GM19025 (cell line): ENCODE data around the gene SLCO4A1.

Experiments used
- ATAC-seq: cut with Tn5 transposase; IDR thresholded peaks from one replicate; pipeline ENCODE4 v1.9.1; 2021; ENCODE audit warnings: mild to moderate bottlenecking, low read depth, moderate library complexity; ENCODE audit not compliant: unreplicated experiment

The SLCO4A1 gene

DNA sequence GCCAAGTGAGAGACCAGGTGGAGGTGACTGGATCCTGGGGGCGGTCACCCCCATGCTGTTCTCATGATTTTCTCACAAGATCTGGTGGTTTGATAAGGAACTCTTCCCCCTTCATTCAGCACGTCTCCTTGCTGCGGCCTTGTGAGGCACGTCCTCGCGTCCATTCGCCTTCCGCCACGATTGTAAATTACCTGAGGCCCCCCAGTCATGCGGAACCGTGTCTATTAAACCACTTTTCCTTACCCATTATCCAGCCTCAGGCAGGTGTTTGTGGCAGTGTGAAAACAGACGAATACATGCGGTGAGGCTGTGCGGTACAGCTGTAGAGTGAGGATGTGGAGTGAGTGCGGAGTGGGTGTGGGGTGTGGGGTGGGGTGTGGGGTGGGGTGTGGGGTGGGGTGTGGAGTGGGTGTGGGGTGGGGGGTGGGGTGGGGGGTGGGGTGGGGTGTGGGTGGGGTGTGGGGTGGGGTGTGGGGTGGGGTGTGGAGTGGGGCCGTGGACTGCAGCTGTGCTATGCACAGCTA lies 54.2 kb downstream of the SLCO4A1 start:
- no peak for ATAC-seq

DNA sequence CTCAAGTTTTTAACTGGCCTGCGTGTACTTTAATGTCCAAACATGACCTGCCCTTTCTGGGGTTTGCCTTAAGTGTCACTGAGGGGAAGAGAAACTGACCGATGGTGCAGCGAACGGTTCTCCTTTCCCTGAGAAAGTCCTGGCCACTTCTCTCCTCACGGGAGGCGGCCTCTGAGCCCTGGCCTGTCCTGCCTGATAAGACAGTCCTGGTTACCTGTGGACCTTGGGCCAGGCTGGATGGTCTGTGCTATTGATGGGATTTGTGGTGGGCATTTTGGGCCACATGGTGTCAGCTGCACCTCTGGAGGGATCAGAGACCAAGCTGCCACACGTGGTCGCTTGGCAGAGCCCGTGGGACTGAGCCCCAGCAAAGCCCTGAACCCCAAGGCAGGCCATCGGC lies 54.7 kb downstream of the SLCO4A1 start:
- no peak for ATAC-seq

DNA sequence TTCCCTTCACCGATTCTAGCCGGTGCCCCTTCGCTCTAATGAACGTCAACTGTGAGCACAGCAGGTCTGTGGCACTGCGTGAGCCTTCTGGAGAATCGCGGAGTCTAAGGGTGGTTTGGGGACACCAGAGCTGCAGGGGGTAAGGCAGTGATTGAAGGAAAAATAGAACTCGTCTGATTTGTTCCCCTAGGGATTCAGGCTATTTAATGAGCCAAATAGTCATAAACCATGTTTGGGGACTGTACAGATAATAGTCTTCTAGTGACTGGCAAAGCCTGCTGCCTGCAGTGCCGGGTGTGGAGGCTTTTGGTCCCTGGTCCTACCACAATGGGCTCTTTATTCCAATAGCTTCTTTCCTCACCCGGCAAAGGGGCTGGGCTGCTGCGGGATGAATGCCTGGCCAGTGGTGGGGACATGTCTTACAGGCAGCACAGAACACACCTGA lies 55.2 kb downstream of the SLCO4A1 start:
- ATAC-seq, result no peak

DNA sequence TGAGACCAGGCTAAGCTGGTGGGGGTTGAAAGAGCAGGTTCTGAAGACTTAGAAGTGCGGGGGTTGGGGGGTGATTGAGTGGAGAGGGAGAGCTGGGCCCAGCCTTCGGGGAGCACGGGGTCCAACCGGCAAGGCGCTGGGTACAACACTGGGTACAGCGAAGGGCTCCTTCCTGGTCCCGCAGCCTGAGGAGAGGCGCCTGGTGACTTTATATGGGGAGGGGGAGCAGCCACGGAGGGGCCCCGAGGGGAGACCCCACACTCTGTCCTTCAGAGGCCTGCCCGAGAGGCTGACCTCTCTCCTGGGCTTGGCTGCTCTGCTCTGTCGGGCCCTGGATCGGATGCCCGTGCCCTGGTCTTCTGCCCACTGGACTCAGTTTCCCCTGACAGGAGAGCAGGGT lies 55.9 kb downstream of the SLCO4A1 start:
- no peak for ATAC-seq

DNA sequence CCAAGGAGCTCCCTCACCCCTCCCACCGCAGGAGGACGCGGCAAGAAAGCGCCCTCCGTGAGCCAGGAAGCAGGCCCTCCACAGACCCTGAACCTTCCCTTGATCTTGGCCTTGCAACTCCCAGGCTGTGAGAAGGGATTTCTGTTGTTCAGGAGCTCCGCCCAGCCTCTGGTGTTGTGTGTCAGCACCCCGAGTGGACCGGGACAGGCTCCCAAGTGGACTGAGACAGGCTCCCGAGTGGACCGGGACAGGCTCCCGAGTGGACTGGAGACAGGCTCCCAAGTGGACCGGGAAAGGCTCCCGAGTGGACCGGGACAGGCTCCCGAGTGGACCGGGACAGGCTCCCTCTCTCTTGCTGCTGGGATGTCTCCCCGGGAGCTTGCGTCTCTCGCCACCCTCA lies 57.0 kb downstream of the SLCO4A1 start:
- ATAC-seq, result no peak

DNA sequence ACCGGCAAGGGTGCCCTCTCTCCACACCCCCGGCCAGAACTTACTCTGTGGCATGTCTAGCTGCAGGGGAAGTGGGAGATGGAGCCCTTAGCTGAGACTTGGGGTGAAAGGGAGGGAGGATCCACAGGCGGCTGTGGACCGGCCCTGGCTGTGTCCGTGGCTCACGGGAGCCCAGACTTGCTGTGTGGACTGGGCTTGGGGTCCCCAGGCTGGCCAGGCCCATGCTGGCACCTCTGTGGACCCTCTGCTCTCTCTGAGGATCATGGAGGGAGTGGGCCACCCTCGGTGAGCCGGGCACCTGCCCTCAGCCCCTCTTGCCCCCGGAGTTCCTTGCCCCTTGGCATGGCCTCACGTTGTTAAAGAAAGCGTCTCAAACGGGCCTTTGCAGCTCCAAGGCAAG lies 57.4 kb downstream of the SLCO4A1 start:
- no peak for ATAC-seq

DNA sequence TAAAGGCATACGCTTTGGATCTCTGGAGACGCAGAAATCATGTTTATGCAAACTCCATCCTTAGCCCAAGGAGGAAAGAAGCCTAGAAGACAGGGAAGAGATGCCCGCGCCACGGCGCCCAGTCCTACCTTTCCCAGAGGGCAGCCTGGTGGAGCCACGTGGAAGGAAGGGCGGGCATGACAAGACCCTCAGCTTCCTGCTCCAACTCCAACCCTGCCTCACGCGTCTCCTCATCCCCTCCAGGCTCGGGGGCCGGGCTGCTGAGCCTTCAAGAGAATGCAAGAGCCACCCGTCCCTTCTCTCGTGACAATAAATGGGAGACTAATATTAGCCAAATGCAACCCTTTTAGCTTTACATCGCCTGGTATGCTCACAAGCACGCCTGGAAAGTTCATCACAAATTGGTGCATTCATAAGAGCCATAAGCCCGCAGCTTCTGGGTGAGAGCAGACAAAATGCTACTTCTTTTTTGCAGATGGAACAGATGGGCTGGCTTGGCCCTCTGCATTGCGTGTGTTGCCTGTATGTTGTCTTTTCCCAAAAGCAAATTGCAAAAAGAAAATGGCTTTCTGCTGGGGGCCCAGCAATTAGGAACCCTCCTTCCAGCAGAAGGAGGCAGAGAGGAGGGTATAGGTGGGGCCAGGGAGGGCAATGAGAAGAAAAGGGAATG lies 58.1 kb downstream of the SLCO4A1 start:
- ATAC-seq, result no peak

DNA sequence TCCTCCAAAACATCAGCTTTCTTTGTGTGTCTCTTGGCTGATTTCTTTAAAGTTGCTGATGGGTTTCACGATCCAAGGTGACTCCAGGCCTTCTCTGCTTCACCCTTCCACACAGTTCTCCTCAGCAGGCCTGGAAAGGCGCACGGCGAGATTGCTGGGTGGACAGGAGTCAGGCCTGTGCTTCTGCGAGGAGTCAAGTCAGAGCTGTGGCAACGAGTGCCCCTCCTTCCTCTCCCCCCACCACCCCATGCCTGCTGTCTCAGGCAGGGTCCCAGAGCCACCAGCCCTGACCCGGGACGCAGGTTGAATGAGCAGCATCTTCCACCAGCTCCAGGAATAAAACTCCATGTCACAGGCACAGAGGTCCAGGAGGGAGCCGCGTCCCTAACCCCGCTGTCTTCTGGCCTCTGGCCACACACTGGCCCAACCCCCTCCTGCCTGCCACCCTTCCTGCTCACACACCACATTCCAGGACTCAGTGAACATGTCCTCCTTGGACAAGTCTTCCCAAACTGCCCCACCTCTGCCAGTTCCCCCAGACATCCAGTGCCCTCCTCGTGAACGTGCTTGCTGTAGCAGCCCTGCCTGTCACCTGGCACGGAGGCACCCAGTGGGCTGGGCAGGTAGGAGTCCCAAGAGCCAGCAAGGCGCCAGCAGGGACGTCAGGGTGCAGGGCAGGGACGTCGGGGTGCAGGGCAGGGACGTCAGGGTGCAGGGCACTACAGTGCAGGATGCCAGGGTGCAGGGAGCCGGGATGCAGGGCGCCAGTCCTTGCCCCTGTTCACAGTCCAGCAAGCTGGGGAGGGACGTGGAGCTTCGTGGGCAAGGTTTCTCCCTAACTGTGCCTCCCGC lies 59.1 kb downstream of the SLCO4A1 start:
- no peak for ATAC-seq

DNA sequence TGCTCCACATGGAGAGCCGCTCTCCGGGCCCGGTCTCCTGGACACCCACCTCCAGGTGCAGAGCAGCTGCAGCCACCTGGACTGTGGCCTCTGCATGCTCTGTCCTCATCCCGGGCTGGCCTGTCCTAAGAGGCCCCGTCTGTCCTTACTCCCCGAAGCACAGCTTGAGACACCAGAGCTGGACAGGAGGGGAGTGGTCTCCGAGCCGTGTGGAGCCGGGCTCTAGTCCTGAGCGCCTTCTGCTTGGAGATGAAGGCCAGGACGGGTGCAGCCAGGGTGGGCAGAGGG lies 59.7 kb downstream of the SLCO4A1 start:
- ATAC-seq, result no peak

DNA sequence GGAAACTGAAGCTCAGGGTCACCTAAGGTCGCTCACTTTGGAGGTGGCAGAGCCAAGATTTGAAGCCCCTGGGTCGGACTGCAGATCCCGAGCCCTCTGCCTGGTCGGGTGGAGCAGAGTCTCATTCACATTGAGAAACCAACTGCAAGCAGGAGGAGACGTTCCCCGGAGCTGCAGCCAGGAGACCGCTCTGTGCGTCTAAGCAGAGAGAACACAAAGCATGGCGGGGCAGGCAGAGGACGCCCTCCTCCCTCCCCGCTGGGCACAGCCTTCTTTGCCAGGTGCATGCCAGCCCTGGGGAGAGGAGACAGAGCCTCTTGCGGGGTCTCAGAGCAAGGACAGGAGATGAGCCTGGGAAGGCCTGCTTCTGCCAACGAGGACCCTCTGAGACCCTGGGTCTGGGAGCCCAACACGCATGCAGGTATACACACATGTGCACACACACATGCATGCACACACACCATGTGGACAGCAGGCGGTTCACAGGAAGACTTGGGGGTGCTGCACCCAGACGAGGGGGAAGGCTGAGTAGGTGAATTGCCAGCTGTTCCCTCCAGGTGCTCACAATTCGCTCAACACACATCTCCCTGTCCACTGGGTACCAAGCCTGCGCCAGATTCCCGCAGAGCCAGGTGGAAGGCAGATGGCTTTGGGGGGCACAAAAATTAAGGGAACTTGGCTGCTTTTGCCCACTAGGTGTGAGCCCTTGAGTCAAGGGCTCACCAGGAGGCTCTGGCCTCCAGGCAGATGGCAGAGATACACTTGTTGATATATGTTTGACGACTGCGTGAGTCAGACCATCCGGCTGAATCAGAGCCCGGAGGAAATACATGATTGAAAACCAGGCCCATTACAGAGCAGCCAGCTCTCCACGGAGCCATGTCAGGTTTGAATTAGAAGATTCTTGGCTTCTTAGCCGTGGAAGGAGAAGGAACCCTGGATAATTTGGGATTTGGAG lies 60.9 kb downstream of the SLCO4A1 start:
- ATAC-seq, result no peak

DNA sequence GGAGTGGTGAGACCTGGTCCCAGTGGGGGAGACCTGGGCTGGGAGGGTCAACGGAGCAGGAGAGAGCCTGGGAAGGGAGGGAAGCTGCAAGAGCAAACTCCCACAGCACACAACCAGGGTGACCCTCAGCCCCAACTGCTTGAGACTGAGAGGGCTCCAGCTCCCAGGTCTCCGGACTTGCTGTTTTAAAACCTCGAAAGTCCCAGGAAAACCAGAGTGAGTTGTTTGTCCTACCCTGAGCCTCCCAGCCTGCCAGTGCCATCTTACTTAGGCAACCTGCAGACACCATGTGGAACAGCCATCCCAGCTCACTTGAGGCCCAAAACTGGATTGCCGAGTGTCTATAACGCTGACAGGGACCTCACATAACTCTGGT lies 61.5 kb downstream of the SLCO4A1 start:
- no peak for ATAC-seq

DNA sequence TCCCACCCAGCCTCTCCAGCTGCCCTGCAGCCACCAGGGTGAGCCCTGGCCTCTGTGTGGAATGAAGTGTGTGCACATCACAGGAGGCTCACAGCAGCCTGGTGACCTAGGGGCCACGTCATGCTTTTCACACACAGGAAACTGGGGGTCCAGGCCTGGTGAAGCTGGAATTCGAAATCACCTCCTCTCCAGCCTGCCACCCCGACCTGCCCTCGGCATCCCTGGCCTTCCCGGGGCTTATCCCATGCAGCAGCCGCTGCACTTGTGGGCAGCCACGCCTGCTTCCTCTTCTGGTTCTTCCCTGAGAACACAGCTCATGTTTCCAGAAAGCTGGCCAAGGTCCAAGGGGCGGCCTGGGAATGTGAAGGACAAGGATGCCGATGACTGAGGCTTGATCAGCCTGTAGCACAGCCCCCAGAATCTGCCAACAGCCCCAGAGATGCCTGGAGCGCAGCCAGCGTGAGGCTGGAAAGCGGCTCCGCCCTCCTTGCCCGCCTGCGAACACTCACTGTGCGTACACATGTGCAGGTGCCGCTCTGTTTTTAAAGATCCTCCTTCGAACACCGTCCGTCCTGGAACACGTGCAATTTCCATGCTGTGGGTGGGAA lies 62.1 kb downstream of the SLCO4A1 start:
- no peak for ATAC-seq

DNA sequence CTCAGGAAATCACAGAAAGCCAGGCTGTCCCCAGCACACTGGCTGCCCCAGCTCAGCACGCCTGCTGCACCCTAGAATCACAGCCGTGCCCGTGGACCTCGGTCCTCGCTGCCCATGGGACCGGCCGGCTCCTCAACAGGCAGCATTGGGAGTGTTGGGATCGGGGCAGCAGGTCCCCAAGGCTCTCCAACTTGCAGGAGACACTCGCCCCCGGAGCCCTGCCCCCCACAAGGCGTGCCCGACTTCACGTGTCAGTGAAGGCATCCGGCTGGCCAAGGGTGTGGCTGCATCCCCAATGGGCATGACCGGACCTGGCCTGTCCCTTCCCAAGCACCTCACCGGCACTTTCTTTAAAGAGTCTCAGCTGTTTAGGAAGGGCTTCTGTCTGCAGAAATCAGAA lies 63.3 kb downstream of the SLCO4A1 start:
- ATAC-seq, result no peak

DNA sequence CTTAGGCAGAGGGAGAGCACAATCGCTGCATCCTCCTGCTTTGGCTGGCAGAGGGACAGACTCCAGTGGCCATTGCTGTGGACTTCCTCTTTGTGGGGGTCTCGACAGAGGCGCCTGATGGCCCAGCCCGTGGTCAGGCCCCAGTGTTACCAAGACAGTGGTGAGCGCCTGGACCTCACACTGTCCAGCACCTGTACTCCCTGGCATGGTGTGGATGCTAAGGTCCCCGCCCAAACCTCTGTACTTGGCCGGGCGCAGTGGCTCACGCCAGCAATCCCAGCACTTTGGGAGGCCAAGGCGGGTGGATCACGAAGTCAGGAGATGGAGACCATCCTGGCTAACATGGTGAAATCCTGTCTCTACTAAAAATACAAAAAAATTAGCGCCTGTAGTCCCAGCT lies 64.0 kb downstream of the SLCO4A1 start:
- no peak for ATAC-seq

DNA sequence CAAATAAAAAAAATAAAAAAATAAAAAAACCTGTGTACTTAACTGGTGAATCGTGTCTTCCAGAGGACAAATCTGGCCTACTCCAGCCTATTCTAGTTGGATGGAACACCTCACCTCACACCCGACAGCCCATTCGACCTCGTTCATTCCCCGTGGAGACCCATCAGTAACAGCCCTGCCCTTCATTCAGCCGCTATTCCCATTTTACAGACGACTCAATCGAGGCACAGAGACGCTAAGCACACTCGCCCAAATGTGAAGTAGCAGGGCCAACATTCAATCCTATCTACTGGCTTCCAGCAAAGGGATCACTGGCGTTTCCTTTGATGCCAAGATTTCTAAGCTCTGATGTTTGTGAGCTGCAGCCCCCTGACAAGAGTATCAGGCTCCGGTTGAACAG lies 64.6 kb downstream of the SLCO4A1 start:
- ATAC-seq, result no peak

DNA sequence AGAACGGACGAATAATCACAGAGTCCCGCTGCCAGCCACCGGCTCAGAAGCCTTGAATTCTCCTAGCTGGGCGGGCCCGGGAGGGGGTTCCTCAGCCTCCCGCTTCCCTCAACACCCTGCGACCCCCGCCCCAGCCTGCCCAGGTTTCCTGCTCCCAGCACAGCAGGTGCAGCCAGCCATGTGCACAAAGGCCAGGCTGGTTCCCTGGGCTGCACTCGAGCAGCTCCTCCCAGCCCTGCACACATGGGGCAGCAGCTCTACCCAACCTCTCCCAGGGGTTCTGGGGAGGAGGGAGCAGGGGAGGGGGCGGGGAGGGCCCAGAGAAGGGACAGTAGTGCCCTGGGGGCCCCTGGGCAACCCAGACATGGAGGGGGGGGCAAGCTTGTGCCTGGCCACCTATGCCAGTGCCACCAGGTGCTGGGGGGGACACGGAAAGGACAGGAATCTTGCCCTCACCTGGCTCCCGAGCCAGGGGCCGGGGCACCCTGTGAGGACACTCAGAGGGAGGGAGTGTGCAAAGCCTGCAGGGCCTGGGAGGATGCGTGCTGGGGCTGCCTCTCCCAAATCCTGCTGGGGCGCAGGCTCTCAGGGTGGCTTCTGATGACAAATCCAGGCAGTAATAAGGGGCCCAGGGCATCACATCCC lies 65.1 kb downstream of the SLCO4A1 start:
- no peak for ATAC-seq

DNA sequence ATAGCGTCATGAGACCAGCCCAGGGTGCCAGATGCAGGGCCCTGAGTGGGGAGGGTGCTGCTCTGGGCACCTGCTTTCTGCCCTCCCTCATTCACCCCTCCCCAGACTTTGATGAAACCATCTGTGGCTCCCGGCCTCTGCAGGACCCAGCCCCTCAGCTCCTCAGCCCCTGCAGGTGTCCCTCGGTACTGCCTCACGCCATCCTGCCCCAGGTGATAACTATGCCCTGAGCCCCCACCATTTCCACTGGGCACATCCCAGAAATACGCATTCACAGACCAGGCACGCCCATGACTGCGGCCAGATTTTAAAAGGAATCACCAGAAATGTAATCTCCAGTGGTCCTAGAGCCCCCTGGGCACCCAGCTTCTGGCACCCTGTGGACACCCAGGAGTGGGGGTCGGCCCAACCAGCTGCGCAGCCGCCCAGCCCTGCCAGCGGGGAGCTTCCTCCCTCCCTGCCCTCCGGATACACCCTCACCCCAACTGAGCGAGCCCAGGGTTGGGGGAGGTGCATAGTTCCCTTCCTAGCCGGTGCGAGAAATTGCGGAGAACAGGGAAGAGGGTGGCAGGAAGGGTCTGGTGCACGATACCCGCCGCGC lies 65.7 kb downstream of the SLCO4A1 start:
- no peak for ATAC-seq

DNA sequence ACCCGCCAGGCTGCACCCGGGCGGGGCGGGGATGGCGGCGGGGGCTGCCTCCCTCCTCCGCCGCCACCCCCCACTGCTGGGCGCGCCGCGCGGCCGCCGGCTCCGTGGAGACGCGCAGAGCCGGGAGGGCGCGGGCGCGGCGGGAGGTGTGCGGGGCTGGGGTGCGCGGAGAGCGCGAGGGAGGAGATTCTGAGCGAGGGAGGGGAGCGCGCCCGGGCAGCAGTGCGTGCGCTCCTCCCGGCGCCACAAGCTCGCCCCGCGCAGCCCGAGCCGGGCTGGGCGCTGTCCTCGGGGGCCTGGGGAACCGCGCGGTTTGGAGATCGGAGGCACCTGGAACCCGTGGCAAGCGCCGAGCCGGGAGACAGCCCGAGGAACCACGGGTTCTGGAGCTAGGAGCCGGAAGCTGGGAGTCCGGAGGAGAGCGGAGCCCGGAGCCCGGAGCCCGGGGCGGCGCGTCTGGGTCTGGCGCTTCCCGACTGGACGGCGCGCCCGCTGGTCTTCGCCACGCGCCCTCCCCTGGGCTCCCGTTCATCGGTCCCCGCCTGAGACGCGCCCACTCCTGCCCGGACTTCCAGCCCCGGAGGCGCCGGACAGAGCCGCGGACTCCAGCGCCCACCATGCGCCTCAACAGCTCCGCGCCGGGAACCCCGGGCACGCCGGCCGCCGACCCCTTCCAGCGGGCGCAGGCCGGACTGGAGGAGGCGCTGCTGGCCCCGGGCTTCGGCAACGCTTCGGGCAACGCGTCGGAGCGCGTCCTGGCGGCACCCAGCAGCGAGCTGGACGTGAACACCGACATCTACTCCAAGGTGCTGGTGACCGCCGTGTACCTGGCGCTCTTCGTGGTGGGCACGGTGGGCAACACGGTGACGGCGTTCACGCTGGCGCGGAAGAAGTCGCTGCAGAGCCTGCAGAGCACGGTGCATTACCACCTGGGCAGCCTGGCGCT lies 66.6 kb downstream of the SLCO4A1 start, which contains the start of gene NTSR1:
TSS of gene NTSR1 (plus strand) at position 246 of the 946 bp plus-strand sequence. CDS start at position 618, 372 bp downstream.
- ATAC-seq, result no peak
